PFSK-1 (cell line): ENCODE measurements around the gene CD300LB.

ENCODE experiments used
- FOXP2 ChIP-seq: optimal IDR thresholded peaks from 2 replicates; pipeline ENCODE3; 2011; ENCODE audit warnings: borderline replicate concordance, control low read depth, inconsistent platforms; ENCODE audit not compliant: insufficient read depth; ENCODE audit errors: extremely low read length, extremely low read depth
- POLR2AphosphoS5 ChIP-seq: IDR thresholded peaks from 2 replicates; pipeline ENCODE4 v1.6.1; 2012; ENCODE audit warnings: low read depth, mild to moderate bottlenecking, control low read depth, low read length, moderate library complexity
- REST ChIP-seq, 2 experiments: IDR thresholded peaks; 2 replicates each; pipeline versions ENCODE4 v1.6.1 to v1.8.0; 2011 to 2012; ENCODE audit warnings: low read depth in 2 of 2, low read length in 2 of 2, control low read depth in 1 of 2, inconsistent platforms in 1 of 2, mild to moderate bottlenecking in 1 of 2, moderate library complexity in 1 of 2; ENCODE audit not compliant: insufficient read depth in 1 of 2
- SIN3A ChIP-seq: IDR thresholded peaks from 2 replicates; pipeline ENCODE4 v1.6.1; 2012; ENCODE audit warnings: mild to moderate bottlenecking, low read length, moderate library complexity, borderline replicate concordance; ENCODE audit not compliant: insufficient read depth
- TAF1 ChIP-seq: IDR thresholded peaks from 2 replicates; pipeline ENCODE4 v1.6.1; 2012; ENCODE audit warnings: low read length, control low read depth, borderline replicate concordance; ENCODE audit not compliant: insufficient read depth

Gene CD300LB

GRCh38 chr17:74544991-74545842 lies 13.9 kb upstream of the CD300LB start:
- TF ChIP-seq SIN3A (no peak), POLR2AphosphoS5 (no peak), FOXP2 (no peak), REST (IDR thresholded peaks at IDR 0.05; ENCODE audit: insufficient read depth in 1 of 2, low read depth in 2 of 2, low read length in 2 of 2) (no peak), TAF1 (no peak)

GRCh38 chr17:74543891-74544760 lies 12.9 kb upstream of the CD300LB start:
- no peak for TF ChIP-seq REST (IDR thresholded peaks at IDR 0.05; ENCODE audit: insufficient read depth in 1 of 2, low read depth in 2 of 2, low read length in 2 of 2)

- TF ChIP-seq SIN3A, result no peak
Observed at GRCh38 chr17:74543406-74543805, 12.1 kb upstream of the CD300LB start.

- no peak for TF ChIP-seq REST (IDR thresholded peaks at IDR 0.05; ENCODE audit: insufficient read depth in 1 of 2, low read depth in 2 of 2, low read length in 2 of 2)
Observed at GRCh38 chr17:74542727-74543383, 11.6 kb upstream of the CD300LB start.

- no peak for TF ChIP-seq REST (IDR thresholded peaks at IDR 0.05; ENCODE audit: insufficient read depth in 1 of 2, low read depth in 2 of 2, low read length in 2 of 2)
- TF ChIP-seq POLR2AphosphoS5, result no peak
- TF ChIP-seq FOXP2, result no peak
- no peak for TF ChIP-seq TAF1
- TF ChIP-seq SIN3A, result no peak
Observed at GRCh38 chr17:74542166-74542565, 10.9 kb upstream of the CD300LB start.
